GM12801 (cell line): ENCODE results near the gene MGAT3.

Source experiments
- TF ChIP-seq, protein P1 (sequence below): IDR thresholded peaks from one replicate; pipeline ENCODE4 v1.5.1; 2011; ENCODE audit warnings: control low read depth; ENCODE audit not compliant: insufficient read length; ENCODE audit errors: extremely low read depth

MGAT3 gene

DNA sequence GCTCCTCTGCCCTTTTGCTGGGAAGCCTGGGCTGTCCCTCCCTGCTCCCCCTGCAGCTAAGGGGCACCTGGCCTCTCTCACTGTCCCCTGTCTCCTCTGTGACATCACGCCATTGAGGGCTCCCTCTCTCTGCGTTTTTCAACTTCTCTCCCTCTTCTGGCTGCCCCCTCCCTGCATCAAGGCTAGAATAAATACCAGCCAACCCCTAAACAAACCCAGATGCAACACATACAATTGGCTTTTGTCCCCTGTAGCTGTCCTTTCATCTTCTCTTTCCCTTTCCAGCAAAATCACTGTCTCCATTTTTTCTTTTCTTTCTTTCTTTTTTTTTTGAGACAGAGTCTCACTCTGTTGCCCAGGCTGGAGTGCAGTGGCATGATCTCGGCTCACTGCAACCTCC is 42.0 kb downstream of the MGAT3 start:
- TF ChIP-seq, protein P1, sequence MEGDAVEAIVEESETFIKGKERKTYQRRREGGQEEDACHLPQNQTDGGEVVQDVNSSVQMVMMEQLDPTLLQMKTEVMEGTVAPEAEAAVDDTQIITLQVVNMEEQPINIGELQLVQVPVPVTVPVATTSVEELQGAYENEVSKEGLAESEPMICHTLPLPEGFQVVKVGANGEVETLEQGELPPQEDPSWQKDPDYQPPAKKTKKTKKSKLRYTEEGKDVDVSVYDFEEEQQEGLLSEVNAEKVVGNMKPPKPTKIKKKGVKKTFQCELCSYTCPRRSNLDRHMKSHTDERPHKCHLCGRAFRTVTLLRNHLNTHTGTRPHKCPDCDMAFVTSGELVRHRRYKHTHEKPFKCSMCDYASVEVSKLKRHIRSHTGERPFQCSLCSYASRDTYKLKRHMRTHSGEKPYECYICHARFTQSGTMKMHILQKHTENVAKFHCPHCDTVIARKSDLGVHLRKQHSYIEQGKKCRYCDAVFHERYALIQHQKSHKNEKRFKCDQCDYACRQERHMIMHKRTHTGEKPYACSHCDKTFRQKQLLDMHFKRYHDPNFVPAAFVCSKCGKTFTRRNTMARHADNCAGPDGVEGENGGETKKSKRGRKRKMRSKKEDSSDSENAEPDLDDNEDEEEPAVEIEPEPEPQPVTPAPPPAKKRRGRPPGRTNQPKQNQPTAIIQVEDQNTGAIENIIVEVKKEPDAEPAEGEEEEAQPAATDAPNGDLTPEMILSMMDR: no peak

GRCh38 chr22:39500101-39500500 is 43.3 kb downstream of the MGAT3 start:
- TF ChIP-seq, protein P1: no peak

GRCh38 chr22:39501644-39502108 is 44.9 kb downstream of the MGAT3 start:
- TF ChIP-seq, protein P1: no peak

GRCh38 chr22:39502109-39502788 is 45.4 kb downstream of the MGAT3 start, which contains the start of gene MIEF1:
MIEF1 (plus strand) TSS chr22:39502290; CDS start chr22:39511295, 9,005 bp downstream.
- TF ChIP-seq, protein P1: no peak

- TF ChIP-seq, protein P1: no peak
Observed at GRCh38 chr22:39502789-39503409, 46.1 kb downstream of the MGAT3 start.

DNA sequence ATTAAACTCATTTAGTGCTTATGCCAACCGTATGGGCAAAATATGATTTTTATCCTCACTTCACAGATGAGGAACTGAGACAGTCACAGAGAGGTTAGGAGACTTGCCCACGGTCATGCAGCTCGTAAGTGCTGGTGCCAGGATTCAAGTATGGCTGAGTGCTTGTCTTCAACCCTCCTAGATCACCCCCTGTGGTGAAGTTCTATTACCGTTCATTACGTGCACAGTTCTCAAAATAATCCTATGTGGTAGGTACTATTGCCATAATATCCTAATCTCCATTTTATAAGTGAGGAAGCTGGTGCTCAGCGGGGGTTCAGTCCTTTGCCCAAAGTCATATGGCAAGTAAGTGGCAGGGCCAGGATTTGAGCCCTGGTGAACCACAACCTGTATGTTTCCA is 46.8 kb downstream of the MGAT3 start:
- TF ChIP-seq, protein P1: no peak

GRCh38 chr22:39504071-39504470 is 47.3 kb downstream of the MGAT3 start:
- TF ChIP-seq, protein P1: no peak
